GM03348 (cell line): ENCODE results near the gene TRIP11.
A peak's percentile ranks its signal among the peaks of the same experiment; 100 is the strongest.

Experiments
- DNase-seq: peaks from one replicate; pipeline ENCODE4 v3.0.0; 2012; ENCODE audit warnings: low spot score

Gene TRIP11

DNA sequence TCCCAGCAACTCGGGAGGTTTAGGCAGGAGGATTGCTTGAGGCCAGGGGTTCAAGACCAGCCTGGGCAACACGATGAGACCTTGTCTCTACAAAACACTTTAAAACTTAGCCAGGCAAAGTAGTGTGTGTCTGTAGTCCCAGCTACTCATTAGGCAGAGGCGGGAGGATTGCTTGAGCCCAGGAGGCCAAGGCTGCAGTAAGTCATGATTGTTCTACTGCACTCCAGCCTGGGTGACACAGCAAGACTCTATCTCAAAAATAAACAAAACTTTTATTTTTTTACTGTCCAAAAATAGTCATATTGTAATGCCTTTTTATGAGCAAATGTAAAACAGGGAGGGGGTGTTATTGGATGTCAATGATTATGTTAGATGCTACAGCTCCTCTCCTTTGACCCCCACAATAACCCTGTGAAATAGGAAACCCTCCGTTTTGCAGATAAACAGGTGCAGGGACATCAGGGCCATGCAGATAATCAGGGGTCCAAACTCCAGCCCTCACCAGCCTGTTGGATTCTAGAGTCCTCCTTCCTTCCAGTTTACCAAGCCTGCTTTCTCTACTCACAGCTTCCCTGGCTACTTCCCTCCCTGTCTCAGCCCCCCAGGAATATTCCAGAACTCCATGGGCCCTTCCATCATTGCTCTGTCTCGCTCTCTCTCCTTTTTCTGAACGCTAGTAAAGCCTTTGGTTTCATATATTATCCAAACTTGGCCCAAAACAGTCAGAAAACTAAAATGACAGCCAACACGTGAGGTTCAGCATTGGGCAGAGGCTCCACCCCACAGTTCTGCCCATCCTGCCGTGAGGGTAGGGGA is 86.5 kb downstream of the TRIP11 start:
- no peak for DNase-seq

DNA sequence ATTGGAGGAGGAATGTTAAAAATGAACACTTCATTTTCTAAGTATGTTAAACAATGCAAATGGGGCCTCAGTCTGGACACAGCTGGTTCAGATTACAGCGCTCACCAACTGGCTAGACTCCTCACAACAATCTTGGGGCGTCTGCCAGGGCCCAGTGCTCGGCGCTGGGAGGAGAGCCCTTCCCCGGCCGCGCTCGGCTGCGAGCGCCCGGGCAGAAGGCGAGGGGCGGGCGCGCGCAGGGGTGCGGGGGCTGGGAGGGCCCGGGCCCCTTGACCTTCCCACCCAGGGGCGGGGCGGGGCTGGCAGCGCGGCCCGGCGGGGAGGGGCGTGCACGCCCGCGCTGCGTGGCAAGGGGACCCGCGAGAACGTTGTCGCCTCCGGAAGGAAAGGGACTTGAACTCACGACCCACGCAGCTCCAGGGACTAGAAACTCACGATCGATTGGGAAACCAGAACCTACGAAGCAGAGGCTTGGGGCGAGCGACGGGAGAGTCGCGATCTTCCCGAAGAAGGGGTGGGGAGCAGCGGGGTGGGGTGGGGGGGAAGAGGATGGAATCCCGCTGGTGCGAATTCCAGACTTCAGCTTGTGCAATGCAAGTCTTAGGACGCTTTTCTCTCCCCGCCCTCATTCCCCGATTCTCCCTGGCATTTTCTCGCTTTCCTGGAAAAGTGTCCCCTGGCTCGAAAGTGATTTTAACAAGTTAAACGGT is 92.2 kb downstream of the TRIP11 start, which contains the start of gene FBLN5:
Gene FBLN5, minus strand, starts transcription at position 220 of the 710 bp plus-strand sequence. CDS start 465 bp downstream, outside the sequence.
- DNase-seq, result peak; percentile 92

DNA sequence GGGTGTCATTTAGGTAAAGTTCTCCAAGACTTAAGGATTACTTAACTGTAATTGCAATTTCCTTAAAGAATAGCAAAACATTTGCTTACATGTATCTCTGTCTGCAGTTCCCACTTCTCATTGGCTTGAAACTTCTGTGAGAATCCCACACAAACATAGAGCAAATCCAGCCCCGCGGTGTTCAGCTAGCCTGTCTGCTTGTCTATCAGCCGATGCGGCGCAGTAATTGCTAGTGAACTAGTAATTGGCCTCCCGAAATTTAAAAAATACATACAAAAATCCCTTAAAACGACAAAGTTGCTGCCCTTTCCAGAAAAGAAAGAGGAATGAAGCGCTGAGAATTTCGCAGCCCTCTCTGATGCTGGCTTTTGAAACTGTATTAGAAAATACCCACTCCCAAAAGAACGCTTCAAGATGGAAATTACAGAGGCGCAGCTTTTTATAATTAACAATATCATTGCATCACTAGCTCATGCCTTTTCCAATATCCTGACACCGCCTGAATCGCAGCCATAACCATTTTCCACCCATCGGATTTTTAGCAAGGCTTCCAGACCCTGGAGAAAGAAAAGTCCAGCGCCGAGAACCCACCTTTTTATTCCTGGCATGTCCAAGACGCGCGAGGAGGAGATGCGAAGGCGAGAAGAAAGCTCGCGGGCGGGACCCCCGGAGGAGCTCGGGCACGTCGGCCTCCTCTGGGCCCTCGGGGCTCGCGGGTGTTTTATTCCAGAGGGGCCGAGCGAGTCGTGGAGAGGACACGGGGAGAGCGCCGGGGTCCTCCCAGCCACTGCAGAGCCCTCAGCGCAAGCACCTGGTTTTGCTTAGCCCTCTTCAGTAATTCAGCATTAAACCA is 93.0 kb downstream of the TRIP11 start:
- DNase-seq, result peak; percentile 47

DNA sequence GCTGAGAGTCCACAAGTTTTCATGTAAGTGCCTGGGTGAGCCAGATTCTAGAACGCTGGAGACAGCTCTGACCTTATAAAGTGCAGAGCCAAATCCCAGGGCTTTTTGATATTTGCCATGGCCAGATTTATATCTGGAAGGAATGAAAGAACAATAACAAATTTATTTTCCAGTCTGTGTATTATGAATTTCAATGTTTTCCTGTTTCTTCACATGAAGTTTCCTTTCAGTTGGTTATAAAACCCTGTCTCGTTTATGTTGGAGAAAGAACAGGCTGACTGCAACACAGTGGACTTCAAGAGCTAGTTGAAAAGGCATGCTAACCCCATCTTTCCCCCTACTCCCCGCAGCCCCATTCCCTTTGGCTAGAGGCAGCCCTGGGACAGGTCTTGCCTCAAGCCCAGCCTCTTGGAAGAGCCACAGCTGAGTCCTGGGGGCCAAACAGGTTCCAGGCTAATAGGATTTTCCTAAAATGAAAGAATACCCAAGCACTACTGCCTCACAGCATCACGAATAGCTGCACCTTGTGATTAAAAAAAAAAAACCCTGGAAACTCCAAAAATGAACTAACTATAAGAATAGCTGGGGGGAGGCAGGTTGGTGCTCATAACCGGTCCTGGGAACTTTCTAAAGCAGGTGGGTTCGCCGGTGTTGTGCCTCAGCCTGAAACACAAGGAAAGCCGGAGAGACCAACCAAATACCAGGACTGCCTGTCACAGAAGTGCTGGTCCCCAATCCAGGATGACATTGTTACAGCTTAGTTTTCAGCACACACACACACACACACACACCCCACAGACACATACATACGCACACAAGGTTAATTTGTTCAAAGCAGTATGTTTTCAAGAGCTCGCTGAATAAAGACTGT is 93.9 kb downstream of the TRIP11 start:
- no peak for DNase-seq

DNA sequence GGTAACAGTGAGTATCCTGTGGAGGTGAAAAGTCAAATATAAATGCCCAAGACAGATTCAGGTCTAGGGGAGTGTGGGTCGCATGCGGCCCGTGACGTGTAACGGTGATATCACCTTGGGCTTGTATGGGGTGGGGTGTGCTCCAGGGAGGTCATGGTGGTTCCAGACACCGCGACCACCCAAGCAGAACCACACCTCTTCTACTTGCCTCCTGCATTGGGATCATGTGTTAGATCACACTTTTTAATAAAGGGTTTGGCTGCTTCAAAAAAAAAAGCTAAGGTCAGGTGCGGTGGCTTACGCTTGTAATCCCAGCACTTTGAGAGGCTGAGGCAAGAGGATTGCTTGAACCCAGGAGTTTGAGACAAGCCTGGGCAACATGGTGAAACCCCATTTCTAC is 96.9 kb downstream of the TRIP11 start:
- DNase-seq, result no peak

DNA sequence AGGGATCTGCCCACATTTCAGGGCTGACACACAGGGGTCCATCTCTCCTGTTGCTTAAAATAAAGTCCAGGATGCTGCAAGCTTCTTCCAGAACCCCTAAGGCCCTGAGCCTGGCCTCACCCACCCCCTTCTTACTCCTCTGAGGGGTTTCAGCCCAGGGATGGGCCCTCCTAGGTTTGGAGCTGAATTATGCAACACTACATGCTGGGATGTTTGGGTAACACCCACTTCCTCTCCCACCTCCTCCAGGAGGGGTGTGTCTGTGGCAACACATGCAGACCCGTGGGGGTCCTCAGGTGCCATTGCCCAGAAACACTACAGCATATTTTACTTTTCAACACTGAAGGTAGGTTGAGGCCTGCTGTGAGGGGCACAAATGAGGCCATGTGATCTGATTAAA is 97.7 kb downstream of the TRIP11 start:
- DNase-seq, result no peak

DNA sequence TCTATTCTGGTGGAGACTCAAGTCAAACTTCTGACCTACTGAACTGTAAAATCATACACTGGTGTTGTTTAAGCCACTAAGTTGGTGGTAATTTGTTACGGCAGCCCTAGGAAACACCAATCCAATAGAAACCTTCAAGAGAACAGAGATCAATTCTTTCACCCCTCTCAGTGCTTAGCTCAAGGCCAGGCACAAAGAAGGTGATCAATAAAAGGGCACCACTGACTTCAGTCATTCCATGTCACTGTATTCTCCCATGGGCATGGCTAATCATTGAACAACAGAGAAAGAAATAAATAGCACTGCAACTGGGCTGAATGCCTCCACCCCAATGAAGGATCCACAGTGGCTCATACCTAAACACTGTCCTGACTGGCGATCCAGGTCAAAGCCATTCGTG is 99.7 kb downstream of the TRIP11 start:
- no peak for DNase-seq

DNA sequence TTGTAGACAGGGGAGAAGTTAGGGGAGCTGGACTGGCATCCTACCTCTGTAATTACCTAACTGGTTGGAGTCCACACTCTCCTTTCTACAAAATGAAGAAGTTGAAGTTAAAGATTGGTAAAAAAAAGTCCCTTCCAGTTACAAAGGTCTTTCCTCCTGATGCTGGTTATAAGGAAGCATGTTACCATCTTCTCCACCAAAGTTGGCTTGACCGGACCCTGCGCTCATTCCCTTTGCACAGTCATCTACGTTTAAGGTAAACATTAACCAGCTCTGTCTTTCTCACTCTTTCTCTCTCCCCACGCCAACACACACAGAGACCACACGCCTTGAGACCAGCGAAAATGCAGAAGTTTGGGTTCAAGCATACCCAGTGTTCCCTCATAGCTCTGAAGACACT is 104.3 kb downstream of the TRIP11 start:
- no peak for DNase-seq

DNA sequence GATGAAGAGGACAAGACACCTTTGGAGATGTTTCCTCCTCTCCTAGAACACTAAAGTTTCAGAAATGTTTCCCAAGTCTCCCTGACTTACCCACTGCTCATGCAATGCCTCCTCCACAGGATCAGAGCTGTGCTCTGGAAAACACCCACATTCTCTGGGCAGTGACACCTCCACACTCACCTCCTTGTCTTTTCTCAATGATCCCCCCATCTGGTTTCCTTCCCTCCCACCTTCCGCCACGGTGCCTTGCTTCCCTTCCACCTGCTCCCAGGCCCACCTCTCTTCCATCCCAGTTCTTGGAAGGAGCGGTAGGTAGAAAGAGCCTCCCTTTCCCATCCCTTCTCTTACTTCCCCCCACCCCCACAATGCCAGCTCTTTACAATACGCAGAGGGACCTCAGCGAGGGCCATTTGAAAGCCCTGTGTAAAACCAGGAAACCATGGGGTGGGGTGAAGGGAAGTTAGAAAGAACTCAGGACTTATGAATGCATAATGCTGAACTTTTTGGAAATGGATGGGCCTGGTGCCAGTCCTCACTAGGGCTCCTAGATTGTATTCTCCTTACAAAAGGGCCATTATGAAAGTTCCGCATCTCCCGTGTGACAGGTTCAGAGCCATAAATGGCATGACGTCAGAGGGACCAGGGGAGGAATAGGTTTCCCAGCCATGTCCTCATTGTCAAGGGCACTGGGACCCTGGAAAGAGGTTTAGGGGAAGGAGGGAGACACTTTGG is 105.1 kb downstream of the TRIP11 start:
- no peak for DNase-seq

DNA sequence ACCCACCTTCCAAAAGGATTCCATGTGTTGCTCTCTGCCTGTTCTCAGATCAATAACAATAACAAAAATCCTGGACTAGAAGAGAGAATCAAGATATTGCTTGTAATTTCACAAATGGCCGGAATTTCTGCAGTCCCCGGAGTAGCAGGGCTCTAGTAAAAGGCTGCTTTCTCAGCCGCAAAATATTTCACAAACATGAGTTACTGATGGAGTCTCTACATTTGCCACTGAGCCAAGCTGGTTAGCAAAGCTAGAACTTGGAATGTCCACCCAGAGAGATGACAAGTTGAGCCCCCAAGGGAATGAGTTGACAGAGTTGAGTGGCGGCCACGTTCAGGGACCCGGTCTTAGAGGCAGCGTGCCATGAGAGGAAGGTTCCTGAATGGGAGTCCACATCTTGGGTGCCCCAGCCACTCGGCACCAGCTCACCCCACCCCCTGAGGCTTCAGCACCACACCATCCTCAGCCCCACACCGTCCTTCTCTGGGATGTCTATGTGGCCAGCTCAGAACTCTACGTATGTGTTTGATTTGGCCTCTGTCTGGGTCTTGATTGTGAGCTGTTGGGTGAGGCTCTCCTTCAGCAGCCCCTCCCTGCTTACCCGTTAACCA is 108.3 kb downstream of the TRIP11 start:
- no peak for DNase-seq

DNA sequence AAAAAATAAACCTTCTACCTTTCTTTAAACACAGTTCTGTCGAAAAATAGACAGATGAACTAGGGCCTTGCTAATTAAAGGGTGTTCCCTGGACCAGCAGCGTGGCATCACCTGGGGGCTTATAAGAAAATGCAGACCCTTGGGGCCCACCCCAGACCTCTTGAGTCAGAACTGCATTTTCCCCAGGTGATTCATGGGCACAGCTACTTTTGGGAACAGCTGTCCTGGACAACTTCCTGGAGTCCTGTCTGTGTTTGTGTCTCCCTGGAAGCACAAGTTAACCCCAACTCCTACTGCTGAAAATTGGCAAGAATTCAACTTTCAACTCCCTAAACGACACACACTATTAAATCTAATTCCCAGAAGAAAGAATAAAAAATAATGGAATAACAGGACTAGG is 110.2 kb downstream of the TRIP11 start:
- peak; percentile 18 for DNase-seq

DNA sequence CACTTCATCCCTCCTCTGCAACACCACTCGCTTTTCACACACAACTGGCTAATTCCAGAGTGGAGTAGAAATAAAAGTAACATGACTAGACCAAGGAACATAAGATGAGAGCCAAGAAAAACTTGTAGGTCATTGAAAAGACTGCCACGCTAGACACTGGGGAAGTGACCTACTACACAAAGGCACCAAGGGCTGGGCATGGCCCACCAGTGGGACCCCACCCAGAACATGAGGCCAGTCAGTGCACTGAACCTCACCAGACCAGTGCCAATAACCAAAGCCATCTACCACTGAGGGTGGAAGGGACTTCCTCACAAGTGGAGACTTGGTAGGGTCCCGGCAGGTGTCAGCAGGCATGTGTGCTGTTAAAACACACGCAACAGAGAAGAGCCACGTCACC is 112.1 kb downstream of the TRIP11 start:
- DNase-seq, result no peak

DNA sequence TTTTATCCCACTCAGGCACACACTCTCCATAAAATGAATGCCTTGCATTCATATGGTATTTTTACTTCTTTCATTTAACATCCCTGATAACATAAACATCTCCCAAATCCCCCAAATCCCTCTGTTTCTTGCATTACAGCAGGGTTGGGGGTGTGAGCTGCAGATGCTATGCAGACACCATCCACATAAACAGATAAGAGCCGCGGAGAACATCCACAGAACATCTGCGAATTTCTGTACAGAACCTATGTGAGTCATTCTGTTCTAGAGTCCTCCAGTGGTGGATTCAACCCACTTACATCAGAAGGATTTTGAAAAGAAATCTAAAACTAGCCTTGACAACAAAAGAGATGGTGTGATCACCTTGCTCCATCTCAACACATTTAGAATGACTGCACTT is 112.7 kb downstream of the TRIP11 start:
- DNase-seq, result no peak

DNA sequence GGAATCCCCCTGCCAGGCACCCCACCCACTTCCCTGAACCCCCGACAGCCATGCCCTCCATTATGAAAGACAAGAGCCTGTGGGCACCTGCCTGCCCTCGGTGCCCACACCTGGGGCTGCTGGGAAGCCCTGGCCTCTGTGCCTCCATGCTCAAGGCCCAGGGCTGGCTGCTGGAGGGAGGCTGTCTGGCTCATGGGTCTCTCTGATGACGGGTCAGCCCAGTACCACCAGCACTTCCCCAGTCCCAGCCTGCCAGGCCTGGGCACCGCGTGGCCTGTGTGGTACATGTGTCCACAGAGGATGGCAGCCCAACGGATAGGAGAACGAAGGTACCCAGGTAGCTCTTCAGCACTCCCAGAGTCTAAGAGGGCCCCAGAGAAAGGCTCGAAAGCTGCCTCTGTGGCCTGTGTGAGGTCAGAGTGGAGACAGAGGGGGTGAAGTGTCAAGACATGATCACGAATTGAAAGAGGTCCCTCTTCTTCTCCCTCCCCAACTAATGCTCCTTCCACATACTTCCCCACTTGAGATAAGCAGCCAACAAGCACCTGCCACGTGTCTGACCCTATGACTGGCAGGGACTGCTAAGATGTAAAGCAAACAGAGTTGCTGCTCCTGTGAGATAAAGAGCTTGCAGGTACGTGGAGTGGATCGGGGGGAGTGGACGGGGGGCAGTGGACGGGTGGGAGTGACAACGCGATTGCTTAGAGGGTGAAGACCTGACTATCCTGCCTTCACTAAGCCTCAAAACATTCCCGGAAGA is 113.5 kb downstream of the TRIP11 start:
- no peak for DNase-seq

DNA sequence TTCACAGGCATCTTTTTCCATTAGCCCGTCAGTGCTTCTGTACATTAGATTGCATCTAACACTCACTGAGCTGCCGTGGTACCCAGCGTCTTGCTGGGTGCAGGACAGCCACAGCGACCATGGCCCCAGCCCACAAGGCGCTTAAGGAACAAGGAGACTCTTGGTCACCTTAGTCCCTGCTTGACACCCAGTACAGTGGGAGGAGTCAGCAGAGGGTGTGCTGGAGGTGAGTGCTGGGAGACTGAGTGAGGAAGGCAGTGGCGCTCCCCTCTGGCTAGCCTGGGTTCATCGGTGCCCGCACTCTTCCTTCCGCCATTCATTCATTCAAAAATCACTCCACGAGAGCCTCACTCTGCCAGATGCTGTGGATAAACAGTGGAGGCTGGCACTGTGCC is 114.1 kb downstream of the TRIP11 start:
- DNase-seq, result no peak

DNA sequence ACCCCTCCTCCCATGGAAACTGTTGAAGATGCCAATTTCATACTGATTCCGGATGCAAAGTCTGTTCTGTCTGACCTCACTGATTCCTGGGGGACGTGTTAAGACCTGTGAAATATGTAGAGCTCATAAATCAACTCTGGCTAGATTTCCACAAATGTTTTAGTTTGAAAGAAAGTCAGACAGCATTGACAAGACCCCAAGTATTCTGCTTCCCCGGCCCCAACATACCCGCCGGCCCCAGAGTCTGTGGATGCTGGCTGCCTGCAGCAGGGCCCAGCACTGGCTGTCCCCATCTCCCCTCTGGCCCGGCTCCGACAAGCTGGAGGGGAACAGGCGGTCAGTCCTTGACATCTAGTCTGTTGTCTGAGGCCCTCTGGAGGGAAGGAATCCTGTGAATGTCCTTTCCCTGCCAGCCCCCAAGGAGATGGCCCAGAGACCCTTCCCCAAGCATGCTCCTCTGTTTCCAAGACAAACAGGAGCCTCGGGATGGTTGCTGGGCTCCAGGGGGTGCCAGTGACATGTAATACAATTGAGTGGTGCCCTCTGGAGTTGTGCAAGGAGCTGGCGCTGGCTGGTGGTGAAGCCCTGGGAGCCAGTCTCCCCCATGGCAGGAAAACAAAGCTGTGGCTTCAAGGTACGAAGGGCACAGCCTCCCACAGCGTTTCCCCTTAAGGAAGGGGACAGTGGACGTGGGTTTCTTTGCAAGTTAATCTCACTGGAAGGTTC is 114.7 kb downstream of the TRIP11 start:
- peak; percentile 33 for DNase-seq

DNA sequence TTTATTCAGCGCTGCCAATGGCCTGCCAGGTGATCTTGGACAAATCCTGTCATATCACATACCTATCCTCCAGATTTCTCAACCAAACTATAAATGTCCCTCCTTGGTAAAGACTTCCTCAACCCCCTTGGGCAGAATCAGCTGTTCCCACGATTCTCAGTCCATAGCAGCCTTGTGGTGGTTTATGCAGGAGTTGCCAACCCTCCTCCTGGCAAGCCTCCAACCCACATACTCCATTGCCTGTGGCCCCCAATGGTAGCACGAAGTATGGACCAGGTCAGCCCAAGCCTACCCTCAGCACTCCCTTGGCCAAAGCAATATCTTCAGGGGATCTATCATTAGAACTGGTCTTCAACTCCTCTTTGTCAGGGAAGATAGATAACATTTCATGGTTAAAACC is 119.3 kb downstream of the TRIP11 start:
- DNase-seq, result no peak

DNA sequence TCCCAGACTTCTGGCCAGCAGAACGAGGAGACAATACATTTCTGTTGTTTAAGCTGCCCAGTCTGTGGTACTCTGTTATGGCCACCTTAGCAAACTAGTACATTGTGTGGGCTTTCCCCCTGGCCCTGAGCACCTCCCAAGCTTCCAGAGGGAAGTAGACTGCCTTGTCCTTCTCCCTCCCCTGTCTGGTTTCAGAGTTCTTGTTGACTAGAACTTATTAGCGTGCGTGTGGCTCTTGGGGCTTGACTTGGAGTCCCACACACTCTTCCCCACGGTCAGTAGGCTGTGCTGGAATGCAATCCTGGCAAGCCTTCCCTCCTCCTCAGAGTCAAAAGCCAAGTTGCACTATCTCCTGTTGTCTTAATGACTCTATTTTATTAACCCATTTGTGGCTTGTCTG is 120.0 kb downstream of the TRIP11 start:
- DNase-seq, result peak; percentile 84
